Prostate gland (tissue), 2 donors: ENCODE data around the gene PCDHB12.
"Not testable (repeated sequence)": the region's sequence is repeated elsewhere in the genome, so short reads cannot be mapped to it uniquely, and the experiment has no call there.

ENCODE experiments used
- POLR2A ChIP-seq: fragments of 450-650 bp; IDR thresholded peaks from one replicate; pipeline ENCODE4 v1.6.1; 2016; ENCODE audit warnings: antibody characterized with exemption, mild to moderate bottlenecking
- POLR2AphosphoS5 ChIP-seq: sonication (generic); formaldehyde crosslinking; IDR thresholded peaks from one replicate; pipeline ENCODE4 v1.6.1; 2017; ENCODE audit warnings: antibody characterized with exemption
- TF ChIP-seq, protein P1 (sequence below), 4 experiments: fragments of 200-600 bp in 2 of 4; fragments of 450-650 bp in 2 of 4; sonication (generic) in 2 of 4; IDR thresholded peaks; 1 replicate in 3 of 4; 2 replicates in 1 of 4; pipeline ENCODE4 v1.5.1; 2016 to 2019; ENCODE audit warnings: antibody characterized with exemption in 4 of 4, mild to moderate bottlenecking in 2 of 4, moderate library complexity in 2 of 4

DNA sequence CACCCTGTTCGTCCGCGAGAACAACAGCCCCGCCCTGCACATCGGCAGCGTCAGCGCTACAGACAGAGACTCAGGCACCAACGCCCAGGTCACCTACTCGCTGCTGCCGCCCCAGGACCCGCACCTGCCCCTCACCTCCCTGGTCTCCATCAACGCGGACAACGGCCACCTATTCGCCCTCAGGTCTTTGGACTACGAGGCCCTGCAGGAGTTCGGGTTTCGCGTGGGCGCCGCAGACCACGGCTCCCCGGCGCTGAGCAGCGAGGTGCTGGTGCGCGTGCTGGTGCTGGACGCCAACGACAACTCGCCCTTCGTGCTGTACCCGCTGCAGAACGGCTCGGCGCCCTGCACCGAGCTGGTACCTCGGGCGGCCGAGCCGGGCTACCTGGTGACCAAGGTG is 27.4 kb downstream of the PCDHB12 start:
- TF ChIP-seq, protein P1, sequence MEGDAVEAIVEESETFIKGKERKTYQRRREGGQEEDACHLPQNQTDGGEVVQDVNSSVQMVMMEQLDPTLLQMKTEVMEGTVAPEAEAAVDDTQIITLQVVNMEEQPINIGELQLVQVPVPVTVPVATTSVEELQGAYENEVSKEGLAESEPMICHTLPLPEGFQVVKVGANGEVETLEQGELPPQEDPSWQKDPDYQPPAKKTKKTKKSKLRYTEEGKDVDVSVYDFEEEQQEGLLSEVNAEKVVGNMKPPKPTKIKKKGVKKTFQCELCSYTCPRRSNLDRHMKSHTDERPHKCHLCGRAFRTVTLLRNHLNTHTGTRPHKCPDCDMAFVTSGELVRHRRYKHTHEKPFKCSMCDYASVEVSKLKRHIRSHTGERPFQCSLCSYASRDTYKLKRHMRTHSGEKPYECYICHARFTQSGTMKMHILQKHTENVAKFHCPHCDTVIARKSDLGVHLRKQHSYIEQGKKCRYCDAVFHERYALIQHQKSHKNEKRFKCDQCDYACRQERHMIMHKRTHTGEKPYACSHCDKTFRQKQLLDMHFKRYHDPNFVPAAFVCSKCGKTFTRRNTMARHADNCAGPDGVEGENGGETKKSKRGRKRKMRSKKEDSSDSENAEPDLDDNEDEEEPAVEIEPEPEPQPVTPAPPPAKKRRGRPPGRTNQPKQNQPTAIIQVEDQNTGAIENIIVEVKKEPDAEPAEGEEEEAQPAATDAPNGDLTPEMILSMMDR (IDR thresholded peaks at IDR 0.05), result not testable (repeated sequence)
- TF ChIP-seq POLR2A, POLR2AphosphoS5: not testable (repeated sequence)
